Activated CD4-positive, alpha-beta T cell treated with anti-CD3 and anti-CD28 coated beads, Interleukin-2, amount 10 ng/mL, durations not matched to agents 7 days and 5 days (primary cell): ENCODE results near the gene LPAR3. TPM values are rescaled to one million over a fixed set of nuclear protein-coding genes. Genes with fewer than 3 reads are reported as not detected.

Source experiments
- total RNA-seq, 2 experiments: library from RNA; stranded (reverse); gene quantifications; one replicate each; pipeline ENCODE4 v1.2.3, GENCODE V29; 2021

The LPAR3 gene
- total RNA-seq, 2 experiments from 2014 or later, result 1.3 to 1.5 TPM

Other genes with a start within 250 kb of the LPAR3 start
- gene SSX2IP, start 202.7 kb downstream of the LPAR3 start, total RNA-seq, result 10 to 100 TPM; 19.1 to 19.9 TPM
- 10 to 100 TPM; 15.0 to 15.4 TPM for gene MCOLN2, start 103.9 kb upstream of the LPAR3 start, total RNA-seq
- gene MCOLN3, start 155.3 kb upstream of the LPAR3 start, total RNA-seq, result 1 to 10 TPM; 3.1 to 3.5 TPM